Activated CD8-positive, alpha-beta memory T cell treated with anti-CD3 and anti-CD28 coated beads, Interleukin-2, amount 50 U/mL, for 48 hours (primary cell): ENCODE results near the gene DAAM2.
A peak's percentile ranks its signal among the peaks of the same experiment; 100 is the strongest.

Experiments used
- DNase-seq: peaks from one replicate; pipeline ENCODE4 v3.0.0-alpha.2; 2020

Gene DAAM2

GRCh38 chr6:39912446-39912845, 120.3 kb downstream of the DAAM2 start:
- no peak for DNase-seq

GRCh38 chr6:39913391-39913916, 121.3 kb downstream of the DAAM2 start:
- no peak for DNase-seq

GRCh38 chr6:39914239-39914638, 122.1 kb downstream of the DAAM2 start:
- DNase-seq = no peak

- DNase-seq = no peak
These were observed 123.7 kb downstream of the DAAM2 start for GRCh38 chr6:39915866-39916265.

GRCh38 chr6:39917329-39917728, 125.2 kb downstream of the DAAM2 start:
- no peak for DNase-seq

DNA sequence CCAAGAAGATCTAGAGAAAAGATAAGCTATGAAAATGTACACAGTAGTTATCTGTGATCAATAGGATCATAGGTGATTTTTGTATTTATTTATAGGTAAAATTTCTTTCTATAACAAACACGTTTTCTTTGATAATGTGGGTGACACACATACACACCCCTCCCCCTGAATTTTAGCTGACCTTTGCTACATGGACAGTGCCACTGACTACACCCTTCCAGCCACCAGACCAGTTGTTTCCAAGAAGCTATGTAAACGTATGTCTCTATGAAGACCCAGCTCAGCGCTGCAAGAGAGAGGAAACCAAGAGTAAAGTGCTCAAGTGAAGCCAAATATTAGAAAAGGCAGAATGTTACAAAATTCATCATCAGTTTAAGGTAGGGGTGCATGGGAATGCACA, 125.8 kb downstream of the DAAM2 start:
- no peak for DNase-seq

DNA sequence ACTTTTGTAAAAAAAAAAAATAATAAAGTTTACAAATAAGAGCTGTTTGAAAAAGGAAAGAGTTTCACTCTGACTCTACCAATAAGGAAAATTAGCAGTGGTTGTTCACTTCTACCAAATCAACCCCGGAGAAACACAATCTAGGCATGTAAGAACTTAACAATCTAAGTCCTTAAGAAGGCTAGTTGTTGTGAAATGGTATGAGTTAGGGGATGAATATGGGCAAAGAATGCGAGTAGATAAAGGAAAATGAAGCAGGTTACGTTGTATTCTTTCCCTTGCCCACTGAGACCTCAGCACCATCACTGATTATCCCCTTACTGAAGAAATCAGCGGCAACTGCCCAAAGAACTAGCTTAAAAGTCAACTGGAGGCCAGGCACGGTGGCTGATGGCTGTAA, 126.7 kb downstream of the DAAM2 start:
- DNase-seq = no peak

DNA sequence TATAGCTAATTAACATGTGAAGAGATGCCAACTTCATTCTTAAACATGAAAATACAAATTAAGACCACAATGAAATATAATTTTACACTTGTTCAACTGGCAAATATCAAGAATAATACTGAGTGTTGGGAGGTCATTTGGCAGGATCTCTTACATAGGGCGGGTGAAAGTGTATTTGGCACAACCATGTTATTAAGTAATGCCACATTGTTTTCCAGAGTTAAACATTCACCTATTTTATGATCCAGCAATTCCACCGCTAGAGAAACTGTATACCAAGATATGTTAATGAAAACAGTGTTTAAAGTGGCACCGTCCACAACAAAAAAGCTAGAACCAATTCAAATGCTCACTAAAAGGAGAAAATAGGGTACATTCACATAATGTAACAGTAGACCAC, 128.0 kb downstream of the DAAM2 start:
- no peak for DNase-seq

GRCh38 chr6:39922821-39923220, 130.6 kb downstream of the DAAM2 start:
- DNase-seq = no peak

DNA sequence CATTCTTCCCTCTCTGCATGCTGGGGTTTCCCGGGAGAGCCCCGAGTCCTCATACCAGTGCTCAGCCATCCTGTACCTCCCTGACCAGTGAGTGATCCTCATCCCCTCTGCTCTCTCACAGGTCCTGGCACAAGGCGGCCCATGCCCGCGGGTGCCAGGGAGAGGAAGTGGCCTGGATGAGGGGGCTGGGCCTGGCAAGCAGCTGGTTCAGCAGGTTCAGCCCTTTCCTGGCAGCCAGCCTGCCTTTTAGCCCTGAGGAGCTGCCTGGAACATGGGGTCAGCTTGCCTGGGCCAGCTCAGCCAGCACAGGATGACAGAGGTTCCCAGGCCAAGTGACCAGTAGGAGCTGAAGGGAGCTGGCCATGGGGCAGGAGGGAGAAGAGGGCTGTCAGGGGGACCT, 131.2 kb downstream of the DAAM2 start:
- DNase-seq = no peak

DNA sequence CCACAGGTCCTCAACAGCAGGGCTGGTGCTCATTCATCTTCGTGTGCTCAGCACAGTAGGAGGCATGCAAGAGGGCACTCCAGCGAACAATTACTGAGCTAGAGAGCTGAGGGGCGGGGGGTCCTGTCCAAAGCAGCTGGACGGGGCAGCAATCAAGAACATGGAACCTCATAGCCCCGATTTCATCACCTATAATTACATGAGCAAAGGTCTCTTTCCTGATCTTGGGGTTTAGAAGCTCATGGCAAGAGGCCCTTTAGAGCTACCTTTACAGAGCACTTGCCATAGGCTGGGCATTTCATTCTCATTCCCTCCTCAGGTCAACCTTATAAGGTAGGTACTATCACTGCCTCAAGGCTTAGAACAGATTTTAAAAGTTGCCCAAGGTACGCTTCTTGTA, 131.7 kb downstream of the DAAM2 start:
- no peak for DNase-seq

- DNase-seq = no peak
These were observed 132.1 kb downstream of the DAAM2 start for GRCh38 chr6:39924283-39924682.

DNA sequence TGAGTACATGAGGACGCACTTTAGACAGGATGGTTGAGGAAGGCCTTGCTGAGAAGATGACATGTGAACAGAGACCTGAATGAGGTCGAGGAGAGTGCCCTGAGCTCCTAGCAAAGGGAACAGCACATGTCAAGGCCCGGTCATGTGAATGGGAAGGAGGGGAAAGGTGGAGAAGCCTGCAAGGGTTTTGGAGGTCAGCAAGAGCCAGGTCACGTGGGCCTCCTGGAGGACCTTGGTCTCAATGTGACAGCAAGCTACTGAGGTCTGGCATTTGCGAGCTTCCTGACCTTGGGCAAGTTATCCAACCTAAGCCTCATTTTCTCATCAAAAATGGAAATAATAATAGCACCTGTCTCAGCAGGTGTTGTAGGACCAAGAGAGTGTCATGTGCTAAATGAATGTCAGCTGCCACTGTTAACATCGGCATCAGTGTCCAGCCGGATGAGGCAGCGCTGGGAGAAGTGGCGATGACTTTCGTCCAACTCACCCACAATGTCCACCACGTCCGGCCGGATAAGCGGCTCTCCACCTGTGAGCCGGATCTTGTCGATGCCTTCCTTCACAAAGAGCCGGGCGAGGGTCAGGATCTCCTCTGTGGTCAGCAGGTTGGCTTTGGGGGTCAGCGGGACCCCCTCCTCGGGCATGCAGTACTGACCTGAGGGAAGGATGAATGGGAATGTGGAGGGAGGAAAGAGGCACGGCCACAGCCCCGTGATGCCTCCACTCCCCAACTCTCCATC, 133.2 kb downstream of the DAAM2 start:
- no peak for DNase-seq

DNA sequence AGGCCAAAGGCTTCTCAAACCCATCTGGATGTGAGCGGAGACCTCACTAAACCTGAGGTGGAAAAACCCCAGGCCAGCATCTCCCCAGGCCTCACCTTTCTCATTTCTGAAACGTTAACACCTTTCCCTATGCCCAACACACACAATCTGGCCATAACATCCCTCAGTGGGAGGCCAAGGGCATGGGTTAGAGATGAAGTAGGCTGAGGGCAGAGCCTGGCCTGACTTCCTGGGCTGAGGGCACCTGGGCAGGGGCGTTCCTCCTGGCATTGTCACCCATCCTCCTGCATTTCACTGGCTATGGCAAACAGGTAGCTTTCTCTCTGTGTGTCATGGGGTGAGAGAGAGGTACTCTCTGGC, 133.7 kb downstream of the DAAM2 start:
- no peak for DNase-seq

- no peak for DNase-seq
These were observed 134.5 kb downstream of the DAAM2 start for GRCh38 chr6:39926668-39927067.

DNA sequence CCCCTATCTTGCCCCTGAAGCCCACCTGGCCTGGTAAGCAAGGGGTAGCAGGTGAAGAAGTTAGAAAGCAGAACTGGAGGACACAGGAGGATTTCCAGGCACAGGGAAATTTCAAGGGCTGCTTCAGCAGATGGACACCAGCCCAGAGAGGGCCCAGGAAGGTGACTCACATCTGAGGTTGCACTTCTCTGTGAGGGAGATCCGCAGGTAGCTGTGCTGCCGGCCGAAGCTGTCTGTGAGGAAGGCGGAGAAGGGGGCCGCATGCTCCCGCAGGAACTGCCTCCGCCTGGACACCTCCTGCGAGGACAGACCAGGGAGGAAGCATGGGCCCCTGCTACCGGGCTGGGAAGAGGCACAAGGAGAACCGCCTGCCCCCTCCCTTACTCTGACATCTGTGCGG, 135.0 kb downstream of the DAAM2 start:
- no peak for DNase-seq

GRCh38 chr6:39929039-39929732, 137.0 kb downstream of the DAAM2 start:
- DNase-seq = no peak

DNA sequence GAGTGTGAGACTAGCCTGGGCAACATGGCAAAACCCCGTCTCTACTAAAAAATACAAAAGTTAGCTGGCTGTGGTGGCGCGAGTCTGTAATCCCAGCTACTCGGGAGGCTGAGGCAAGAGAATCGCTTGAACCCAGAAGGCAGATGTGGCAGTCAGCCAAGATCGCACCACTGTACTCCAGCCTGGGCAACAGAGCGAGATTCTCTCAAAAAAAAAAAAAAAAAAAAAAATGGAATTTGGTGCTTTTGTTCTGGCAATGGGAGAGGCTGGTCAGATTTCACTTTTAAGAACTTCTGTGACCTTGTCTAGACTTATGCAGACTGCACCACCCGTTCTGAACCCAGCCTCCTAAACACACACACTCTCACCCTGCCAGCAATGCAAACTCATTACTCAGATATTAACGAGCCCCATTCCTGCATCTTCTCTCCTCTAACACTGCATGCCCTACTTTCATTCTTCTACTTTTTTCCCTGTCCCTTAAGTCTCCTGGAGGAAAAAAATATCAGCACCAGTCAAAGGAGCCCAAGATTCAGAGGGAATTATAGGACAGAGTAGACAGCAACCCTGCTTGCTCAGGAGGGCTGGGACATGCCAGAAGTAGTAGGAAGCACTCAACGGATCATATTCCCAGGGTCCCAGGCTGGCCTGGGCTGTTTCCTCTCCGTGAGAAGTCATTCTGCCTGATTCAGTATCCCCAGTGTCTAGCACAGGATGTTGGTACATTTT, 137.7 kb downstream of the DAAM2 start:
- DNase-seq = no peak

- DNase-seq = no peak
These were observed 138.4 kb downstream of the DAAM2 start for GRCh38 chr6:39930540-39930939.

GRCh38 chr6:39931607-39932006, 139.4 kb downstream of the DAAM2 start:
- DNase-seq = no peak

- DNase-seq = no peak
These were observed 140.3 kb downstream of the DAAM2 start for GRCh38 chr6:39932386-39932910.

GRCh38 chr6:39933669-39934130, 141.5 kb downstream of the DAAM2 start:
- no peak for DNase-seq

DNA sequence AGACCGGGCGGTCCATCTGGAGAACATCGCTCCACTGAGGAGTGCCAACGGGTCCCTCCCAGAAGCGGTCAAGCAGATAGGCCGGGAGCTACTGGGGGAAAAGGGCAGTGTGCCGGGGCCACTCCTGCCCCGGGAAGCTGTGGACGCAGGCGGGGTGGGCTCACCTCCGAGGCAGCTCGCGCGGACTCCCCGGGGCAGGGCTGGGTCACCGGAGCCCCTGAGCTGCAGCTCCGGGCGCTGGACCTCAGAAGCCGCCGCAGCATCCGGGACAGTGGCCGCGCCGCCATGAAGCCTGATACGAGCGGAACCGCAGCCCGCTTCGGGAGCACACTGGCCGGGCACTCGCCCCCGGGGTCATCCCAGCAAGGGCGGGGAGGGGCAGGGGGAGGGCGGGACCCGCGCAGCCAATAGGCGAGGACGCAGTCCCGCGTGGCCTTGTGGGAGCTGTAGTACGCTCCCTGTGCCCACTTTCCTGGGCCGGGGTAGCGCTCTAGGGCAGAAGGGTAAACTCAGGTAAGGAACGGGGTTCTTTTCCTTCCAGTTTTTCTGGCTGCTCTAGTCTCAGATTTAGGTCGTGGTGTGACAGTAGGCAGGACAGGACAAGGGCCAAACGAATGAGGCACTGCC, 142.1 kb downstream of the DAAM2 start, which contains the start of gene MOCS1:
Gene MOCS1 (minus strand): TSS at position 332 of the 627 bp plus-strand sequence. CDS start 45 bp downstream, at position 287.
- DNase-seq = peak; percentile 76
